WTC11 (cell line): ENCODE measurements around the gene OTOG. TPM values are rescaled to one million over a fixed set of nuclear protein-coding genes. Genes with fewer than 3 reads are reported as not detected.
A peak's percentile ranks its signal among the peaks of the same experiment; 100 is the strongest.

Experiments used
- ATAC-seq: fragments of 200-7000 bp; cut with Tn5 transposase; 2 replicates; pipeline ENCODE4 v1.10.0; 2021; ENCODE audit warnings: mild to moderate bottlenecking, moderate library complexity
- CTCF ChIA-PET: fragments of 300-600 bp; sonication (Branson Sonifier 250); formaldehyde crosslinking; loops from one replicate; lab custom pipeline; 2021; ENCODE audit warnings: antibody characterized with exemption; lab: Charles Lee
- POLR2A ChIA-PET: fragments of 350-600 bp; sonication (Branson Sonifier 250); formaldehyde crosslinking; loops from one replicate; lab custom pipeline; 2021; ENCODE audit warnings: antibody characterized with exemption; lab: Charles Lee
- DNase-seq: peaks from one replicate; pipeline ENCODE4 v3.0.0; 2021; ENCODE audit warnings: low spot score
- H3K27ac Mint-ChIP-seq: 2 replicates; pipeline ENCODE4 v1.8.0; 2021; ENCODE audit warnings: mixed read lengths
- H3K27me3 Mint-ChIP-seq: 2 replicates; pipeline ENCODE4 v1.8.0; 2021; ENCODE audit warnings: low read depth, mild to moderate bottlenecking, moderate library complexity, mixed read lengths
- H3K36me3 Mint-ChIP-seq: 2 replicates; pipeline ENCODE4 v1.8.0; 2021; ENCODE audit warnings: mixed read lengths
- H3K4me1 Mint-ChIP-seq: 2 replicates; pipeline ENCODE4 v1.8.0; 2022; ENCODE audit warnings: mixed read lengths
- H3K4me3 Mint-ChIP-seq: 2 replicates; pipeline ENCODE4 v1.8.0; 2021; ENCODE audit warnings: mild to moderate bottlenecking, moderate library complexity, mixed read lengths
- H3K9me3 Mint-ChIP-seq: 2 replicates; pipeline ENCODE4 v1.8.0; 2021; ENCODE audit warnings: mixed read lengths
- ARID4B ChIP-seq: sonication (generic); formaldehyde crosslinking; IDR thresholded peaks from 2 replicates; pipeline ENCODE4 v1.8.0; 2023; ENCODE audit warnings: missing genetic modification reagents, mild to moderate bottlenecking, borderline replicate concordance
- ATF1 ChIP-seq: sonication (generic); formaldehyde crosslinking; IDR thresholded peaks from 2 replicates; pipeline ENCODE4 v1.8.1; 2023; ENCODE audit warnings: mild to moderate bottlenecking, moderate library complexity, missing genetic modification reagents
- E2F1 ChIP-seq: sonication (generic); formaldehyde crosslinking; IDR thresholded peaks from 2 replicates; pipeline ENCODE4 v1.8.0; 2022; ENCODE audit warnings: mild to moderate bottlenecking, missing genetic modification reagents
- E2F5 ChIP-seq: sonication (generic); formaldehyde crosslinking; IDR thresholded peaks from 2 replicates; pipeline ENCODE4 v1.8.1; 2022; ENCODE audit warnings: mild to moderate bottlenecking, moderate library complexity, missing genetic modification reagents
- EMX1 ChIP-seq: fragments of 250-450 bp; sonication (Bioruptor Pico); IDR thresholded peaks from 2 replicates; pipeline ENCODE4 v1.8.0; 2021; ENCODE audit warnings: mild to moderate bottlenecking
- GABPB1 ChIP-seq: sonication (generic); formaldehyde crosslinking; IDR thresholded peaks from 2 replicates; pipeline ENCODE4 v1.8.1; 2023; ENCODE audit warnings: mild to moderate bottlenecking, missing genetic modification reagents
- HMGA2 ChIP-seq: fragments of 250-450 bp; sonication (Bioruptor Pico); IDR thresholded peaks from 2 replicates; pipeline ENCODE4 v1.4.0; 2021; ENCODE audit warnings: mild to moderate bottlenecking, moderate library complexity
- NR1H2 ChIP-seq: sonication (generic); formaldehyde crosslinking; IDR thresholded peaks from 2 replicates; pipeline ENCODE4 v1.9.0; 2021; ENCODE audit warnings: mild to moderate bottlenecking, moderate library complexity, missing genetic modification reagents
- NR3C1 ChIP-seq: sonication (generic); formaldehyde crosslinking; conservative IDR thresholded peaks from 2 replicates; pipeline ENCODE4 v1.8.1; 2023; ENCODE audit warnings: low read depth, mild to moderate bottlenecking, missing genetic modification reagents
- RELA ChIP-seq: sonication (generic); formaldehyde crosslinking; IDR thresholded peaks from 2 replicates; pipeline ENCODE4 v1.8.1; 2022; ENCODE audit warnings: missing genetic modification reagents, mild to moderate bottlenecking, borderline replicate concordance
- STAT6 ChIP-seq: sonication (generic); formaldehyde crosslinking; conservative IDR thresholded peaks from 2 replicates; pipeline ENCODE4 v1.8.1; 2023; ENCODE audit warnings: mild to moderate bottlenecking, low read depth, missing genetic modification reagents, moderate library complexity
- TCF7 ChIP-seq: sonication (generic); formaldehyde crosslinking; IDR thresholded peaks from 2 replicates; pipeline ENCODE4 v1.8.0; 2022; ENCODE audit warnings: mild to moderate bottlenecking, low read depth, missing genetic modification reagents, moderate library complexity
- TEAD4 ChIP-seq: sonication (generic); formaldehyde crosslinking; IDR thresholded peaks from 2 replicates; pipeline ENCODE4 v1.8.0; 2022; ENCODE audit warnings: mild to moderate bottlenecking, missing genetic modification reagents
- ZBTB21 ChIP-seq: sonication (generic); formaldehyde crosslinking; IDR thresholded peaks from 2 replicates; pipeline ENCODE4 v1.8.1; 2023; ENCODE audit warnings: mild to moderate bottlenecking, missing genetic modification reagents, borderline replicate concordance
- ZNF317 ChIP-seq: sonication (generic); formaldehyde crosslinking; IDR thresholded peaks from 2 replicates; pipeline ENCODE4 v1.8.1; 2023; ENCODE audit warnings: low read depth, mild to moderate bottlenecking, moderate library complexity, missing genetic modification reagents, borderline replicate concordance
- ZNF532 ChIP-seq: fragments of 250-450 bp; sonication (Bioruptor Pico); IDR thresholded peaks from 2 replicates; pipeline ENCODE4 v1.9.0; 2021; ENCODE audit warnings: mild to moderate bottlenecking, borderline replicate concordance
- ZNF671 ChIP-seq: fragments of 250-450 bp; sonication (Bioruptor Pico); IDR thresholded peaks from 2 replicates; pipeline ENCODE4 v1.8.0; 2021; ENCODE audit warnings: mild to moderate bottlenecking
- total RNA-seq: library from RNA; stranded (reverse); gene quantifications from 3 replicates; pipeline ENCODE4 v1.2.3, GENCODE V29; 2021

Gene OTOG
- total RNA-seq, 1 experiment from 2014 or later, result 1.4 TPM

GRCh38 chr11:17558916-17559315 lies 11.9 kb downstream of the OTOG start:
- Mint-ChIP-seq H3K27me3 (no peaks in the 10 kb centered on the region), H3K27ac (no peak overlapping the region), H3K9me3 (no peaks in the 10 kb centered on the region), H3K36me3 (no peaks in the 10 kb centered on the region), H3K4me1 (no peaks in the 10 kb centered on the region), H3K4me3 (no peak overlapping the region)
- DNase-seq, result peak; percentile 1
- ATAC-seq, result no peak
- ChIA-PET CTCF (interaction anchor here (1.2 to 3.8 kb wide), 4 partner anchors 11 to 176 kb away, joined by 3 to 17 read pairs (median 4); partner anchors contain the start of genes OTOG and USH1C), POLR2A (no interaction called here)
- TF ChIP-seq TEAD4 (no peak), E2F1 (CRISPR knock-in tag) (no peak), ZNF317 (CRISPR knock-in tag) (no peak), ZNF671 (CRISPR knock-in tag) (no peak), RELA (no peak), E2F5 (no peak), ZBTB21 (CRISPR knock-in tag) (no peak), ATF1 (CRISPR knock-in tag) (no peak), STAT6 (CRISPR knock-in tag) (no peak), TCF7 (CRISPR knock-in tag) (no peak), HMGA2 (no peak), ARID4B (CRISPR knock-in tag) (no peak), NR1H2 (no peak), GABPB1 (CRISPR knock-in tag) (no peak), EMX1 (CRISPR knock-in tag) (no peak), ZNF532 (no peak), NR3C1 (no peak)
